Measurements from ENCODE around the gene MTCL1. TPM values are rescaled to one million over a fixed set of nuclear protein-coding genes. Genes with fewer than 3 reads are reported as not detected.

Gene MTCL1
- total RNA-seq, 2 donors from 2014 or later, result 15.3 to 27.7 TPM

DNA sequence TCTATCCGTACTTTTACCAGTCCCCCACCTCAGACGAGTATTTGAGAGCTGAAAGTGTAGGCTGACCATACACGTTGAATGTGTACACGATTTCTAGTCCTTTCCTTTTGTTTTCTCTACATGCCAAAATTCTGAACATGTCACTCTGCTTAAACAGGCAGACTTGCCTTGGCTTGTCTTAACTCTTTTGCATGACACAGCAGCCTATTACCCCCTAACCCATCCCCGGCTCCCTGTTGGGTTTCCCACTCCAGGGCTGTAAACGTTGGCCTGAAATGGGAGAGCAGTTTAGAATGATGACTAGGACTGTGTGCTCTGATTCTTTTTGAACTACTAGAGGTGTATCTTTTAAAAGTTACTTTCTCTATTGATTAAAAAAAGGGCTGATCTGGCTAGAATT, 19.1 kb downstream of the MTCL1 start:
- Histone ChIP-seq H3K27ac (no peak overlapping the region), H3K4me3 (no peak overlapping the region), H3K9me3 (no peaks in the 10 kb centered on the region), H3K27me3 (no peaks in the 10 kb centered on the region), H3K4me1 (peaks cover 17% of the 10 kb centered on the region), H3K36me3 (replicated peaks in 1 of 2; ENCODE audit: insufficient read depth in 1 of 2, low read depth in 2 of 2) (no peaks in the 10 kb centered on the region)
- intact Hi-C loops (cut with DNase I), result no loop called here
- ATAC-seq (no peak), DNase-seq (no peak)
- no peak for TF ChIP-seq POLR2A (IDR thresholded peaks at IDR 0.05)
- TF ChIP-seq, protein P1, sequence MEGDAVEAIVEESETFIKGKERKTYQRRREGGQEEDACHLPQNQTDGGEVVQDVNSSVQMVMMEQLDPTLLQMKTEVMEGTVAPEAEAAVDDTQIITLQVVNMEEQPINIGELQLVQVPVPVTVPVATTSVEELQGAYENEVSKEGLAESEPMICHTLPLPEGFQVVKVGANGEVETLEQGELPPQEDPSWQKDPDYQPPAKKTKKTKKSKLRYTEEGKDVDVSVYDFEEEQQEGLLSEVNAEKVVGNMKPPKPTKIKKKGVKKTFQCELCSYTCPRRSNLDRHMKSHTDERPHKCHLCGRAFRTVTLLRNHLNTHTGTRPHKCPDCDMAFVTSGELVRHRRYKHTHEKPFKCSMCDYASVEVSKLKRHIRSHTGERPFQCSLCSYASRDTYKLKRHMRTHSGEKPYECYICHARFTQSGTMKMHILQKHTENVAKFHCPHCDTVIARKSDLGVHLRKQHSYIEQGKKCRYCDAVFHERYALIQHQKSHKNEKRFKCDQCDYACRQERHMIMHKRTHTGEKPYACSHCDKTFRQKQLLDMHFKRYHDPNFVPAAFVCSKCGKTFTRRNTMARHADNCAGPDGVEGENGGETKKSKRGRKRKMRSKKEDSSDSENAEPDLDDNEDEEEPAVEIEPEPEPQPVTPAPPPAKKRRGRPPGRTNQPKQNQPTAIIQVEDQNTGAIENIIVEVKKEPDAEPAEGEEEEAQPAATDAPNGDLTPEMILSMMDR (IDR thresholded peaks at IDR 0.05), result no peak
- 87 to 90% methylated on average over 6 of the region's 6 CpGs for WGBS, 2 donors

DNA sequence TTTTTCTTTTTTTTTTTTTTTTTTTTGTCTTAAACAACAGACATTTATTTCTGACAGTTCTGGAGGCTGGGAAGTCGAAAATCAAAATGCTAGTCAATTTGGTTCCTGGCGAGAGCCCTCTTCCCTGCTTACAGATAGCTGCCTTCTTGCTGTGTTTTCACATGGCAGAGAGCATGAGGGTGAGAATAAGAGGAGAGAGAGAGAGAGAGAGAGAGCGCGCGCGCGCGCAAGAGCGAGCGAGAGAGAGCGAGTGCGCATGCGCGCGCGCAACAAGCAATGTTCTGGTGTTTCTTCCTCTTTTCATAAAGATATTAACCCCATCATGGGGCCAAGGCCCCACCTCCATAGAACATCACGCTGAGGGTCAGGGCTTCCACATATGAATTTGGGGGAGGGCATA, 20.9 kb downstream of the MTCL1 start:
- Histone ChIP-seq H3K4me3 (no peak overlapping the region), H3K27me3 (no peaks in the 10 kb centered on the region), H3K27ac (no peak overlapping the region), H3K9me3 (no peaks in the 10 kb centered on the region), H3K4me1 (peaks cover 28% of the 10 kb centered on the region), H3K36me3 (replicated peaks in 1 of 2; ENCODE audit: insufficient read depth in 1 of 2, low read depth in 2 of 2) (no peaks in the 10 kb centered on the region)
- no peak for TF ChIP-seq POLR2A (IDR thresholded peaks at IDR 0.05)
- TF ChIP-seq, protein P1 (IDR thresholded peaks at IDR 0.05), result no peak
- DNase-seq, result no peak
- 96 to 99% methylated on average over 12 to 17 of the region's 17 CpGs for WGBS, 2 donors
- no peak for ATAC-seq
- intact Hi-C loops (cut with DNase I), result no loop called here

DNA sequence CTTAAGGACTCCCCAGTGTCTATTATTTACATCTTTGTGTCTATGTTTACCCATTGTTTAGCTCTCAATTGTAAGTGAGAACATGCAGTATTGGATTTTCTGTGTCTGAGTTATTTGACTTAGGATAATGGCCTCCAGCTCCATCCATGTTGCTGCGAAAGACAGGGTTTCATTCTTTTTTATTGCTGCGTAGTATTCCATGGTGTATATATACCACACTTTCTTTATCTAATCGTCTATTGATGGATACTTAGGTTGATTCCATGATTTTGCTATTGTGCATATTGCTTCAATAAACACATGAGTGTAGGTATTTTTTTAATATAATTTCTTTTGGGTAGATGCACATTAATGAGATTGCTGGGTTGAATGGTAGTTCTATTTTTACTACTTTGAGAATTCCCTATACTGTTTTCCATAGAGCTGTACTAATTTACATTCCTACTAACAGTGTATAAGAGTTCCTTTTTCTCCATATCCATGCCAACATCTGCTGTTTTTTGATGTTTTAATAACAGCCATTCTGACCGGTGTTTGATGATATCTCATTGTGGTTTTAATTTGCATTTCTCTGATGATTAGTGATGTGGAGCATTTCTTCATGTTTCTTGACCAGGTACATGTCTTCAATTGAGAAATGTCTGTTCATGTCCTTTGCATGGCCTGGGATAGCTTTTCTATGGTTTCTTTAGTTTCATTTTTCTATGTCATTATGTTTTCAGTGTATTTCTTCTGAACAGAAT, 21.8 kb downstream of the MTCL1 start:
- H3K36me3 ChIP-seq (replicated peaks in 1 of 2; ENCODE audit: insufficient read depth in 1 of 2, low read depth in 2 of 2), result no peaks in the 10 kb centered on the region
- ATAC-seq, result no peak
- TF ChIP-seq, protein P1 (IDR thresholded peaks at IDR 0.05), result no peak
- TF ChIP-seq POLR2A (IDR thresholded peaks at IDR 0.05), result no peak
- WGBS, 2 donors, result 95% methylated on average over 4 of the region's 4 CpGs
- no peak overlapping the region for H3K4me3 ChIP-seq
- DNase-seq, result no peak
- intact Hi-C loops (cut with DNase I), result no loop called here
- H3K4me1 ChIP-seq, result peaks cover 23% of the 10 kb centered on the region
- no peak overlapping the region for H3K27ac ChIP-seq
- no peaks in the 10 kb centered on the region for H3K27me3 ChIP-seq
- no peaks in the 10 kb centered on the region for H3K9me3 ChIP-seq

DNA sequence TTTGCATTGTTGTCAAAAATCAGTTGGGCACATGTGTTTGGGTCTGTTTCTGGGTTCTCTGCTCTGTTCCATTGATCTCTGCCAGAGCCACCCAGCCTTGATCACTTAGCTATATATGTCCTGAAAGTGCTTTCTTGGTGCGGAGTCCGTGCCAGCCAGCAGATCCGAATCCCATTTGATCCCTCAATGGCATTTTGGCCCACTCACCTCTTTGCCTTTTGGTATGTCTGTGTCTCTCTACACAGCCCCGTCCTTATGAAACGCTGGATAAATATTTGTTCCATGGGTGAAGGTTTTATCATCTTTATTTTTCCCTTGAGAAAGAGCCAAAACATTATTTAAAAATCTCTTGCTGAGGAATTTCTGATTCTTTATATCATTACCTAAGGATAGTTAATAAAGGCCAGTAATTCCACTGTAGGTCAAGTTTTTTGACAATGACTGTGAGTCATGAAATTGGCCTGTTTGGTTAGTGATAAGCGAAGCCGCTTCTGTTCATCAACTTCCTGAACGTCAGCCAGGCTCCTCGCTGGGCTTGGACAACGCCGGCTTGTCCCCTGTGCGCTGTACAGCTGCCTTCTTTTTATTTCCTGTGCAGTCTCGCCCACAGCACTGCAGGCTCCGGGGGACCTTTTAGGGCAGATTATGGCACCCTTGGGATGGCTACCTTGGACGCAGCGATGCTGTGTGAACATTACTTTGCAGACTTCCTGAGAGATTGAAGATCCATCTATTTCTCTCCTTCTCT, 24.9 kb downstream of the MTCL1 start:
- peak; percentile 93 for ATAC-seq
- 14 to 18% methylated on average over 16 of the region's 16 CpGs for WGBS, 2 donors
- intact Hi-C loops (cut with DNase I), result no loop called here
- DNase-seq, result peak; percentile 69 to 82 (median 80)
- Histone ChIP-seq H3K9me3 (no peaks in the 10 kb centered on the region), H3K4me1 (peaks cover 25% of the 10 kb centered on the region), H3K27ac (peak overlapping the region; percentile 10 to 72 (median 64)), H3K36me3 (replicated peaks in 1 of 2; ENCODE audit: insufficient read depth in 1 of 2, low read depth in 2 of 2) (no peaks in the 10 kb centered on the region), H3K27me3 (no peaks in the 10 kb centered on the region), H3K4me3 (no peak overlapping the region)
- TF ChIP-seq, protein P1 (IDR thresholded peaks at IDR 0.05), result no peak
- peak in 1 of 3 donors; percentile 40 for TF ChIP-seq POLR2A (IDR thresholded peaks at IDR 0.05)
